GM21390 (cell line): ENCODE measurements around the gene P4HA2.
"Not testable (repeated sequence)": the region's sequence is repeated elsewhere in the genome, so short reads cannot be mapped to it uniquely, and the experiment has no call there.

Experiments
- ATAC-seq: cut with Tn5 transposase; IDR thresholded peaks from one replicate; pipeline ENCODE4 v1.9.1; 2021; ENCODE audit not compliant: unreplicated experiment

P4HA2 gene

DNA sequence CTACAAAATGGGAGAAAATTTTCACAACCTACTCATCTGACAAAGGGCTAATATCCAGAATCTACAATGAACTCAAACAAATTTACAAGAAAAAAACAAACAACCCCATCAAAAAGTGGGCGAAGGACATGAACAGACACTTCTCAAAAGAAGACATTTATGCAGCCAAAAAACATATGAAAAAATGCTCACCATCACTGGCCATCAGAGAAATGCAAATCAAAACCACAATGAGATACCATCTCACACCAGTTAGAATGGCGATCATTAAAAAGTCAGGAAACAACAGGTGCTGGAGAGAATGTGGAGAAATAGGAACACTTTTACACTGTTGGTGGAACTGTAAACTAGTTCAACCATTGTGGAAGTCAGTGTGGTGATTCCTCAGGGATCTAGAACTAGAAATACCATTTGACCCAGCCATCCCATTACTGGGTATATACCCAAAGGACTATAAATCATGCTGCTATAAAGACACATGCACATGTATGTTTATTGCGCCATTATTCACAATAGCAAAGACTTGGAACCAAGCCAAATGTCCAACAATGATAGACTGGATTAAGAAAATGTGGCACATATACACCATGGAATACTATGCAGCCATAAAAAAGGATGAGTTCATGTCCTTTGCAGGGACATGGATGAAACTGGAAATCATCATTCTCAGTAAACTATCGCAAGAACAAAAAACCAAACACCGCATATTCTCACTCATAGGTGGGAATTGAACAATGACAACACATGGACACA, 65.9 kb downstream of the P4HA2 start:
- ATAC-seq = not testable (repeated sequence)

DNA sequence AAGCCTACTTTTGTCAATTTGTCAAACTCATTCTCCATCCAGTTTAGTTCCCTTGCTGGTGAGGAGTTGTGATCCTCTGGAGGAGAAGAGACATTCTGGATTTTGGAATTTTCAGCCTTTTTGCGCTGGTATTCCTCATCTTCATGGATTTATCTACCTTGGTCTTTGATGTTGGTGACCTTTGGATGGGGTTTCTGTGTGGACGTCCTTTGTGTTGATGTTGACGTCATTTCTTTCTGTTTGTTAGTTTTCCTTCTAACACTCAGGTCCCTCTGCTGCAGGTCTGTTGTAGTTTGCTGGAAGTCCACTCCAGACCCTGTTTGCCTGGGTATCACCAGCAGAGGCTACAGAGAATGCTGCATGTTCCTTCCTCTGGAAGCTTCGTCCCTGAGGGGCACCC, 71.2 kb downstream of the P4HA2 start:
- no peak for ATAC-seq

DNA sequence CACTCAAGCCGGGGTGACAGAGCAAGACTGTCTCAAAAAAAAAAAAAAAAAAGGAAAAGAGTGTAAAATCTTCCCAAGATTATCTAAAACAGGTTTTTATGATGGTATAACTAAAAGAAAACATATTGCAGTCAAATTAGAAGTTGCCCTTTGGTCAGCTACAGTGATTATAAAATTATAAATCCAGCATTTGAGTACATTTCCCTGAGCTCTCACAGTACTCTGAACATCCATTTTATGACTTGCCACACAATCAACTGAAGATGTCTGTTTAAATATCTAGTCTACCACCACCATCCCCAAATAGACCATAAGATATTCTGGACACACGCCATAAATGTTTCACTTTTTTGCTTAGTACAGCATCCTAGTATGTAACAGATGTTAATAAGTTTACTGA, 77.1 kb downstream of the P4HA2 start:
- ATAC-seq = no peak

DNA sequence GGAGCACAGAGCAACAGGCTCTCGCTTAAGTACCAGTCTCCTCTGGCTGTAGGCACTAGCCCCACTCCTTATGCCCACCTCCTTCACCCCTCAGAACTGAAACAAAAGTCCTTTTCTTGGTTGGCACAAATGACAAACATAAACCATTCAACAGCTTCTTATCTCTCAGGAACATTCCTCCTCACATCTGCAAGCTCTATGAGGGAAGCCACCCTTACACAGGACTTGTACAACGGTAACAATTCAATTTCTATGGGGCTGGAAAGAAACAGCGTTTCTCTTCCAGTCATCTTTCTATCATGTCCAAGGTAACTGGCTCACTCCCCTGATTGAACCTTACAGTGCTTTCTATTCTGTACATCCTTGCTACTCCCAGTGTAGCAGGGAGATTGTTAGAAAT, 80.0 kb downstream of the P4HA2 start:
- no peak for ATAC-seq

DNA sequence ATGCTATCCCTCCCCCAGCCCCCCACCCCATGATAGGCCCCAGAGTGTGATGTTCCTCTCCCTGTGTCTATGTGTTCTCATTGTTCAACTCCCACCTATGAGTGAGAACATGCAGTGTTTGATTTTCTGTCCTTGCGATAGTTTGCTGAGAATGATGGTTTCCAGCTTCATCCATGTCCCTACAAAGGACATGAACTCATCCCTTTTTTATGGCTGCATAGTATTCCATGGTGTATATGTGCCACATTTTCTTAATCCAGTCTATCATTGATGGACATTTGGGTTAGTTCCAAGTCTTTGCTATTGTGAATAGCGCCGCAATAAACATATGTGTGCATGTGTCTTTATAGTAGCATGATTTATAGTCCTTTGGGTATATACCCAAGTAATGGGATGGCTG, 82.3 kb downstream of the P4HA2 start:
- ATAC-seq = not testable (repeated sequence)

DNA sequence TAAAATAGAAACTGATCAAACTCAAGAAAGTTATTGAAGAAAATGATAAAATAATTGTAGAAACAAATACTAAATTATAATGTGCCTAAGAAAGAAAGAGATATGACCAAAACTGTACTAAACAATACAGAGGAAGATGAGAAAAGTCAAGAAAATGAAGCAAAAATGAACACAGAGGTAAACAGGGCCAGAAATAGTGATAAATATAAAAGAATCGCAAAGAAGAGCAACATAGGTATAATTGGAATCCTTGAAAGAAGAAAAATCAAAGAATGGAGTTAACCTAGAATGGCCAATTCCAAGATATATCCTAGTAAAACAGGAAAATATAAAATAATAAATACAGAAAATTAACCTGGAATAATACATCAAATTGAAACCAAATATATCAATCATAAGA, 84.5 kb downstream of the P4HA2 start:
- ATAC-seq = no peak

DNA sequence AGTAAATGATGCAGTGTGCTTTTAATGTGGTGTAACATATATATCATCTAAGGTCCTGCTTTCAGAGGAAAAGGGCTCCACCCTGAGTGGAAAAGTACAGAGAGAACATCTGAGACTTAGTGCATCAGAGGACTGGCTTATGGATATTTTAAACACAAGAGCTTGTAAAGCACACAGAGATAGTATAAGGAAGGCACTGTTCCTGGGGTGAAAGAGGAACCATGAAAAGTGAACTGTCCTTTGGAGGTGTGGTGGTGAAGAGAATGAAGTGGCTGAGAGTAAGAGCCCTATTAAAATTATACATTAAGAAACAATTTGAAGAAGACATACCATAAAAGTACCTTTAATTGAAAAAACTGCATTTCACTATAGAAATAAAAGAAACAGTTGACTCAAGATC, 85.2 kb downstream of the P4HA2 start:
- ATAC-seq = no peak
